ENCODE data around the gene CPNE9. TPM values are rescaled to one million over a fixed set of nuclear protein-coding genes. Genes with fewer than 3 reads are reported as not detected.
A peak's percentile ranks its signal among the peaks of the same experiment; 100 is the strongest.

CPNE9 gene
- total RNA-seq, 1 experiment from 2014 or later, result 0.07 TPM

DNA sequence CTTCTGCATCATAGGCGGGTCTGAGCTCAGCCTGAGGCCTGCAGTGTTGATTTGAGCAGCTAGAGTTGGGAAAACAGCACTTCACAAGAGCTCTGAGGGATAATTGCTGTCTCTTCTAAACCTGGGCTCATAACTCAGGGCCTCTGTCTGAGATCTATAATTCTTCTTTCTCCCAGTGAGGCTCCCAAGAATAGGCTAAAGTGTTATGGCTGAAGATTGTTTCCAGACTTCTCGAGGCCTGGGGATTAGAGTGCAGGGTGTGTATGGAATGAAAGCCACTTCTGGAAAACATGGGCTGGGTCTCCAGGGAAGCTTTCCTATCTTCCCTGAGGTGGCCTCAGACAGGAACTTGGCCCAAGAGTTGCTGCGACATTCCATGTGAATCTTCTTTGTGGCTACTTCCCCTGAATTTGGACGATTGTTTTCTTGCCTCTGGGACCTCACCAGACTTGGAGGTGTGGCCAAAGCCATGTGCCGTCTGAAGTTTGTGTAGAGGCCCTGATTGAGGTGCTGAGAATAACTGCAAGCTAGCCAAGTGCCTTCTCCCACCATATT, 27.8 kb upstream of the CPNE9 start:
- Histone ChIP-seq H3K27me3 (ENCODE audit: low read length) (no peaks in the 10 kb centered on the region), H3K27ac (ENCODE audit: low read length) (no peak overlapping the region), H2AFZ (ENCODE audit: low read length) (no peak overlapping the region), H4K20me1 (ENCODE audit: low read length) (no peaks in the 10 kb centered on the region), H3K4me3 (ENCODE audit: low read length) (no peak overlapping the region), H3K9me2 (replicated peaks; ENCODE audit: low read length) (no peaks in the 10 kb centered on the region), H3K9me3 (ENCODE audit: low read length) (no peaks in the 10 kb centered on the region), H3K36me3 (ENCODE audit: low read depth, low read length) (peaks cover 33% of the 10 kb centered on the region; the same call in 1 of the 2 replicates), H3K4me1 (ENCODE audit: insufficient read depth, low read length) (peaks cover 12% of the 10 kb centered on the region), H3F3A (ENCODE audit: low read length, unreplicated experiment) (no peaks in the 10 kb centered on the region), H3K79me2 (ENCODE audit: low read length) (no peaks in the 10 kb centered on the region), H3K4me2 (ENCODE audit: low read length) (no peak overlapping the region), H3K9ac (ENCODE audit: low read length) (no peak overlapping the region)
- no peak for ATAC-seq
- TF ChIP-seq EZH2phosphoT487 (IDR thresholded peaks at IDR 0.05; ENCODE audit: borderline replicate concordance, low read length), result no peak
- TF ChIP-seq EZH2 (IDR thresholded peaks at IDR 0.05; ENCODE audit: low read length, unreplicated experiment), result no peak
- TF ChIP-seq, protein P1, sequence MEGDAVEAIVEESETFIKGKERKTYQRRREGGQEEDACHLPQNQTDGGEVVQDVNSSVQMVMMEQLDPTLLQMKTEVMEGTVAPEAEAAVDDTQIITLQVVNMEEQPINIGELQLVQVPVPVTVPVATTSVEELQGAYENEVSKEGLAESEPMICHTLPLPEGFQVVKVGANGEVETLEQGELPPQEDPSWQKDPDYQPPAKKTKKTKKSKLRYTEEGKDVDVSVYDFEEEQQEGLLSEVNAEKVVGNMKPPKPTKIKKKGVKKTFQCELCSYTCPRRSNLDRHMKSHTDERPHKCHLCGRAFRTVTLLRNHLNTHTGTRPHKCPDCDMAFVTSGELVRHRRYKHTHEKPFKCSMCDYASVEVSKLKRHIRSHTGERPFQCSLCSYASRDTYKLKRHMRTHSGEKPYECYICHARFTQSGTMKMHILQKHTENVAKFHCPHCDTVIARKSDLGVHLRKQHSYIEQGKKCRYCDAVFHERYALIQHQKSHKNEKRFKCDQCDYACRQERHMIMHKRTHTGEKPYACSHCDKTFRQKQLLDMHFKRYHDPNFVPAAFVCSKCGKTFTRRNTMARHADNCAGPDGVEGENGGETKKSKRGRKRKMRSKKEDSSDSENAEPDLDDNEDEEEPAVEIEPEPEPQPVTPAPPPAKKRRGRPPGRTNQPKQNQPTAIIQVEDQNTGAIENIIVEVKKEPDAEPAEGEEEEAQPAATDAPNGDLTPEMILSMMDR (conservative IDR thresholded peaks at IDR 0.05; ENCODE audit: low read depth, low read length), result no peak
- DNase-seq, result no peak
- BruUV-seq (replicated peaks), result no TSS peak
- ChIA-PET POLR2A (ENCODE audit: unreplicated experiment) (no interaction called here), CTCF (no interaction called here)
- intact Hi-C loops (cut with micrococcal nuclease), result no loop called here

DNA sequence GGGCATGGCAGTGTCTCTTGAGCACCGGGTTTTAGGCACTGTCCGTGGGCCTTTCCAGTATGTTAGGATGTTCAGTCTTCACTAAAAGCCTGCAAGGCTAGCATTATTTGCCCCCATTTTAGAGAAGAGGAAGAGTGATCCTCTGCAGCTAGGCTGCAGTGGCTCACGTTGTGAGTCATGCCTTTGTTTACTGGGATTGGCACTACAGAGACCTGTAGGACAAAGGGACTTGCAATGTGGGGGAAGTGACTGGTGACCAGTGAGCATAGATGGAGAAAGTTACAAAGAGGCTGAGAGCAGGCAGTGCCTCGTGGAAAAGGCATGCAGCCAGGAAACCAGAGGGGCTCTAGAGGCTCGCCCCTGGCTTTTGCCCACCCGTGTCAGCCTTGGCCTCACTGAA, 26.8 kb upstream of the CPNE9 start:
- TF ChIP-seq EZH2phosphoT487 (IDR thresholded peaks at IDR 0.05; ENCODE audit: borderline replicate concordance, low read length) (no peak), EZH2 (IDR thresholded peaks at IDR 0.05; ENCODE audit: low read length, unreplicated experiment) (no peak)
- TF ChIP-seq, protein P1 (conservative IDR thresholded peaks at IDR 0.05; ENCODE audit: low read depth, low read length), result no peak
- Histone ChIP-seq H3K4me2 (ENCODE audit: low read length) (peak overlapping the region; percentile 30; the same call in 1 of the 2 replicates), H2AFZ (ENCODE audit: low read length) (0 out of 2 replicates have a peak overlapping the region, but pooled peaks have one; percentile 21), H3K27ac (ENCODE audit: low read length) (peak overlapping the region; percentile 48), H4K20me1 (ENCODE audit: low read length) (no peaks in the 10 kb centered on the region), H3K4me1 (ENCODE audit: insufficient read depth, low read length) (peaks cover 12% of the 10 kb centered on the region), H3K27me3 (ENCODE audit: low read length) (no peaks in the 10 kb centered on the region), H3K36me3 (ENCODE audit: low read depth, low read length) (peaks cover 35% of the 10 kb centered on the region; the same call in 1 of the 2 replicates), H3K9me2 (replicated peaks; ENCODE audit: low read length) (no peaks in the 10 kb centered on the region), H3K4me3 (ENCODE audit: low read length) (no peak overlapping the region), H3F3A (ENCODE audit: low read length, unreplicated experiment) (no peaks in the 10 kb centered on the region), H3K9me3 (ENCODE audit: low read length) (no peaks in the 10 kb centered on the region), H3K9ac (ENCODE audit: low read length) (peak overlapping the region; percentile 27; the same call in 1 of the 2 replicates), H3K79me2 (ENCODE audit: low read length) (no peaks in the 10 kb centered on the region)
- BruUV-seq (replicated peaks), result no TSS peak
- ChIA-PET POLR2A (ENCODE audit: unreplicated experiment) (no interaction called here), CTCF (no interaction called here)
- intact Hi-C loops (cut with micrococcal nuclease), result no loop called here
- DNase-seq, result peak; percentile 69
- ATAC-seq, result peak; percentile 96

DNA sequence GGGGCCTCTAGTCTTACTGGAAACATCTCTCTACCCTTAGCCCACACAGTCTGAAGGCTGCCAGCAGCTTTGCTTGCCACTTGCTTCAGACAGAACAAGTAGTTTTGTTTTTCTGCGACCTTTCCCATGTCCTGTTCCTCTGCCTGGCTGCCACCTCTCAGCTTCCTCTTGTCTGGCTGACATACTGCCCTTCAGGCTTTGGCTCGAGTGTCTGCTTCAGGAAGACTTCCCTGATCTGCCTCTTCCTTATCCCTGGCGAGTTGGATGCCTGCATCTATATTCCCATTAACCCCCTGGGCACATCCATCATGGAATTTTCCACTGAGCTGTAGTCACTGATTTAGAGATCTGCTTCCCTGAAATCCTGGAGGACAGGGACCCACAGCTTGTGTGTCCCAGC, 25.1 kb upstream of the CPNE9 start:
- no peaks in the 10 kb centered on the region for H3K9me2 ChIP-seq (replicated peaks; ENCODE audit: low read length)
- no TSS peak for BruUV-seq (replicated peaks)
- TF ChIP-seq EZH2phosphoT487 (IDR thresholded peaks at IDR 0.05; ENCODE audit: borderline replicate concordance, low read length) (no peak), EZH2 (IDR thresholded peaks at IDR 0.05; ENCODE audit: low read length, unreplicated experiment) (no peak)
- TF ChIP-seq, protein P1 (conservative IDR thresholded peaks at IDR 0.05; ENCODE audit: low read depth, low read length), result no peak
- ATAC-seq (no peak), DNase-seq (no peak)
- peaks cover 24% of the 10 kb centered on the region; the same call in 1 of the 2 replicates for H3K36me3 ChIP-seq (ENCODE audit: low read depth, low read length)
- POLR2A ChIA-PET (ENCODE audit: unreplicated experiment), result no interaction called here
- H3K9me3 ChIP-seq (ENCODE audit: low read length), result no peaks in the 10 kb centered on the region
- no peak overlapping the region for H3K4me2 ChIP-seq (ENCODE audit: low read length)
- H3F3A ChIP-seq (ENCODE audit: low read length, unreplicated experiment), result no peaks in the 10 kb centered on the region
- H3K79me2 ChIP-seq (ENCODE audit: low read length), result no peaks in the 10 kb centered on the region
- no peak overlapping the region for H3K27ac ChIP-seq (ENCODE audit: low read length)
- no peak overlapping the region for H2AFZ ChIP-seq (ENCODE audit: low read length)
- H3K4me1 ChIP-seq (ENCODE audit: insufficient read depth, low read length), result peaks cover 12% of the 10 kb centered on the region
- intact Hi-C loops (cut with micrococcal nuclease), result no loop called here
- H4K20me1 ChIP-seq (ENCODE audit: low read length), result no peaks in the 10 kb centered on the region
- H3K27me3 ChIP-seq (ENCODE audit: low read length), result no peaks in the 10 kb centered on the region
- no peak overlapping the region for H3K9ac ChIP-seq (ENCODE audit: low read length)
- CTCF ChIA-PET, result no interaction called here
- no peak overlapping the region for H3K4me3 ChIP-seq (ENCODE audit: low read length)
